Fibroblast of upper back skin (primary cell): ENCODE measurements around the gene HEMGN.

Experiments used
- DNase-seq: peaks from one replicate; pipeline ENCODE4 v3.0.0-alpha.2; 2013

Gene HEMGN

GRCh38 chr9:97891736-97892135 is 46.2 kb downstream of the HEMGN start:
- no peak for DNase-seq

- no peak for DNase-seq
These were observed 47.8 kb downstream of the HEMGN start for GRCh38 chr9:97889941-97890887.

- no peak for DNase-seq
These were observed 57.6 kb downstream of the HEMGN start for GRCh38 chr9:97880336-97880735.
